ENCODE data around the gene SOAT1. TPM values are rescaled to one million over a fixed set of nuclear protein-coding genes. Genes with fewer than 3 reads are reported as not detected.

The SOAT1 gene
- total and polyA plus RNA-seq, 2 donors (not counting 1 experiment from before 2014, with no cell fraction given), result 3.1 to 25.1 TPM

GRCh38 chr1:179305450-179305849, 11.9 kb downstream of the SOAT1 start:
- H3K4me1 ChIP-seq (ENCODE audit: control insufficient read depth in 2 of 2, insufficient read depth in 2 of 2, low read length in 2 of 2), result no peaks in the 10 kb centered on the region
- H3K79me2 ChIP-seq (ENCODE audit: control insufficient read depth, insufficient read depth, low read length), result peaks cover 60% of the 10 kb centered on the region
- ChIA-PET CTCF (no interaction called here), POLR2A (no interaction called here)
- ATAC-seq (ENCODE audit: low read depth) (no peak), DNase-seq (no peak)
- intact Hi-C loops (cut with micrococcal nuclease), result no loop called here
- WGBS (ENCODE audit: insufficient coverage), result no CpG with 5 or more reads among the region's 1 CpG
- Mint-ChIP-seq H3K27ac (no peak overlapping the region), H3K4me1 (no peaks in the 10 kb centered on the region), H3K4me3 (no peak overlapping the region), H3K9me3 (ENCODE audit: insufficient read depth) (no peaks in the 10 kb centered on the region), H3K27me3 (no peaks in the 10 kb centered on the region)
- no peak overlapping the region for H2AFZ ChIP-seq (ENCODE audit: insufficient read depth, low read depth, low read length, poor library complexity, severe bottlenecking)
- TF ChIP-seq CTCF (IDR thresholded peaks at IDR 0.05) (no peak), EZH2 (IDR thresholded peaks at IDR 0.05; ENCODE audit: borderline replicate concordance, insufficient read depth, low read depth, low read length, poor library complexity, severe bottlenecking) (no peak)
- peaks cover 10 to 27% of the 10 kb centered on the region in 2 experiments for H3K36me3 ChIP-seq (replicated peaks in 1 of 2; ENCODE audit: control extremely low read depth in 1 of 2, control insufficient read depth in 1 of 2, extremely low read depth in 1 of 2, insufficient read depth in 2 of 2, low read length in 1 of 2)
- no peak overlapping the region for H3K4me3 ChIP-seq (ENCODE audit: control extremely low read depth in 1 of 5, extremely low read depth in 1 of 5, insufficient read depth in 1 of 5, low read depth in 2 of 5, low read length in 4 of 5)
- H3K4me2 ChIP-seq (replicated peaks; ENCODE audit: low read depth, low read length, poor library complexity, severe bottlenecking), result no peak overlapping the region
- no peak overlapping the region for H3K27ac ChIP-seq (ENCODE audit: low read length in 2 of 2)
- H3K27me3 ChIP-seq (replicated peaks in 1 of 4; ENCODE audit: control extremely low read depth in 1 of 4, control insufficient read depth in 3 of 4, insufficient read depth in 4 of 4, low read length in 3 of 4), result no peaks in the 10 kb centered on the region
- no peak overlapping the region for H3K9ac ChIP-seq (ENCODE audit: low read length)
- H3K9me3 ChIP-seq (ENCODE audit: control extremely low read depth in 1 of 3, control insufficient read depth in 2 of 3, insufficient read depth in 1 of 3, low read length in 2 of 3), result no peaks in the 10 kb centered on the region
- peaks cover 11% of the 10 kb centered on the region for H4K20me1 ChIP-seq (ENCODE audit: control insufficient read depth, insufficient read depth, low read length, poor library complexity, severe bottlenecking)

GRCh38 chr1:179310291-179310690, 16.7 kb downstream of the SOAT1 start:
- no peaks in the 10 kb centered on the region for H3K4me1 Mint-ChIP-seq
- H3K27me3 Mint-ChIP-seq, result no peaks in the 10 kb centered on the region
- H3K9me3 ChIP-seq (ENCODE audit: control extremely low read depth in 1 of 3, control insufficient read depth in 2 of 3, insufficient read depth in 1 of 3, low read length in 2 of 3), result no peaks in the 10 kb centered on the region
- peaks cover 6% of the 10 kb centered on the region for H4K20me1 ChIP-seq (ENCODE audit: control insufficient read depth, insufficient read depth, low read length, poor library complexity, severe bottlenecking)
- H3K4me3 ChIP-seq (ENCODE audit: control extremely low read depth in 1 of 5, extremely low read depth in 1 of 5, insufficient read depth in 1 of 5, low read depth in 2 of 5, low read length in 4 of 5), result no peak overlapping the region
- H2AFZ ChIP-seq (ENCODE audit: insufficient read depth, low read depth, low read length, poor library complexity, severe bottlenecking), result no peak overlapping the region
- ATAC-seq (ENCODE audit: low read depth) (no peak), DNase-seq (no peak)
- ChIA-PET CTCF (no interaction called here), POLR2A (no interaction called here)
- H3K4me2 ChIP-seq (replicated peaks; ENCODE audit: low read depth, low read length, poor library complexity, severe bottlenecking), result no peak overlapping the region
- TF ChIP-seq EZH2 (IDR thresholded peaks at IDR 0.05; ENCODE audit: borderline replicate concordance, insufficient read depth, low read depth, low read length, poor library complexity, severe bottlenecking), result no peak
- TF ChIP-seq CTCF (IDR thresholded peaks at IDR 0.05), result no peak
- H3K27ac Mint-ChIP-seq, result no peak overlapping the region
- no peak overlapping the region for H3K27ac ChIP-seq (ENCODE audit: low read length in 2 of 2)
- peaks cover 2 to 16% of the 10 kb centered on the region in 2 experiments for H3K36me3 ChIP-seq (replicated peaks in 1 of 2; ENCODE audit: control extremely low read depth in 1 of 2, control insufficient read depth in 1 of 2, extremely low read depth in 1 of 2, insufficient read depth in 2 of 2, low read length in 1 of 2)
- H3K79me2 ChIP-seq (ENCODE audit: control insufficient read depth, insufficient read depth, low read length), result peaks cover 38% of the 10 kb centered on the region
- H3K4me1 ChIP-seq (ENCODE audit: control insufficient read depth in 2 of 2, insufficient read depth in 2 of 2, low read length in 2 of 2), result no peaks in the 10 kb centered on the region
- no peak overlapping the region for H3K4me3 Mint-ChIP-seq
- H3K9ac ChIP-seq (ENCODE audit: low read length), result no peak overlapping the region
- intact Hi-C loops (cut with micrococcal nuclease), result no loop called here
- H3K27me3 ChIP-seq (replicated peaks in 1 of 4; ENCODE audit: control extremely low read depth in 1 of 4, control insufficient read depth in 3 of 4, insufficient read depth in 4 of 4, low read length in 3 of 4), result no peaks in the 10 kb centered on the region
- WGBS (ENCODE audit: insufficient coverage), result no CpG with 5 or more reads among the region's 3 CpGs
- H3K9me3 Mint-ChIP-seq (ENCODE audit: insufficient read depth), result no peaks in the 10 kb centered on the region

Data from B cell (primary cell).